Subcutaneous adipose tissue (tissue), 4 donors: ENCODE results near the gene COX7A1. TPM values are rescaled to one million over a fixed set of nuclear protein-coding genes. Genes with fewer than 3 reads are reported as not detected.

Experiments
- CTCF ChIP-seq: fragments of 450-650 bp; IDR thresholded peaks from one replicate; pipeline ENCODE4 v1.5.1; 2016; ENCODE audit warnings: low read depth, mild to moderate bottlenecking, control low read depth, antibody characterized with exemption, moderate library complexity
- total RNA-seq, 4 donors: library from RNA; depleted of rRNA; stranded (reverse); fragments of >200 nt; gene quantifications; one replicate each; pipeline ENCODE4 v1.1.0, GENCODE V29; 2016

The COX7A1 gene
- total RNA-seq, 4 donors from 2014 or later: 18.2 to 111 (median 72.9) TPM

DNA sequence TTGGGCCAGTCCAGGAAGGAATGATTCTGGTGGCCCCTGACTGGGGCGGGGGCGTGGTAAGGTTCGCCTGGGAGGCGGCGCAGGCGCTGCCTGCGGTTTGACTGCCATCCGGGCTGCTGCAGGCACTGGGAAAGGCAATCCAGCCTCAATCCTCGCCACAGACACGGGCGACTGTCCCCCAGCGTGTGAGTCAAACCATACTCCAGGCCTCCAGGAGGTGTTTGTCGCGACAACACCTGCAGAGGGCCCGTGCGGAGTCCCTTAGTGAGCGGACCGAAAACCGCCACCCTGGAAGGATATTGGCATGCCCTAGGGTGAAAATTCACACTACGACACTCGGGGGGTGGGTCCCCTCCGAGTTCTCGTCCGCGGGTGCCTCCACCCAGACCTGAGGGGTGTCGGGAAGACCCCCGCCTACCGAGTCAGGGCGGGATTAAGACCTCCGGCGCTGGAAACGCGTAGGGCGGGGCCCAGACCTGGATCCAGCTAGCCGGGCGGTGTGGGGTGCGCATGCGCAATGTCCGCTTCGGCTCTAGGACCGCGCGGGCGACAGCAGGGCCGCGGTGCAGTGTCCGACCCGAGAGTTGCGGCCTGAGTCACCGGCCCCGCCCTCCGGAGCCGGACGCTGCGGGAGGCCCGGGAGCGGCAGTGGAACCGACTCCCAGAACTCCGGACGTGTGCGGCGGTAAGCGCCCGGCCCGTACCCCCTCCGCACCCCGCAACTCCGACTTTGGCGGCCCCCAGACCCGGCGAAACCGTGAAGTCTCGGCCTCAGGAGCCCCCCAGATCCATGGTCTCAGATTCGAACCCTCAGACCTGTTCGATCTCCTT is 12.6 kb downstream of the COX7A1 start, which contains the start of gene CAPNS1:
Gene CAPNS1 (plus strand): TSS at position 594 of the 831 bp plus-strand sequence. CDS start 946 bp downstream, outside the sequence.
- TF ChIP-seq CTCF: no peak

DNA sequence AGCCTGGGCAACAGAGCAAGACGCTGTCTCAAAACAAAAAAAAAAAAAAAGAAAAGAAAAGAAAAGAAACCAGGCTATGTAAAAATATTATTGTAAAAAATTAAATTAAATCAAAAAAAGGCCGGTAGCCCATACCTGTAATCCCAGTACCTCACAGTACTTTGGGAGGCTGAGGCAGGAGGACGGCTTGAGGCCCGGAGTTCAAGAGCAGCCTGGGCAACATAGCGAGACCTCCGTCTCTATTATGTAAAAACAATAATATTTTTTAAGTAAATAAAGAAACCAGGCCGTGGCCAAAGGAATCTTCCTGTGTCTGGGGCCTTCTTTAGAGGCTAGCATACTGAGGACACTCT is 13.2 kb downstream of the COX7A1 start:
- TF ChIP-seq CTCF: no peak

DNA sequence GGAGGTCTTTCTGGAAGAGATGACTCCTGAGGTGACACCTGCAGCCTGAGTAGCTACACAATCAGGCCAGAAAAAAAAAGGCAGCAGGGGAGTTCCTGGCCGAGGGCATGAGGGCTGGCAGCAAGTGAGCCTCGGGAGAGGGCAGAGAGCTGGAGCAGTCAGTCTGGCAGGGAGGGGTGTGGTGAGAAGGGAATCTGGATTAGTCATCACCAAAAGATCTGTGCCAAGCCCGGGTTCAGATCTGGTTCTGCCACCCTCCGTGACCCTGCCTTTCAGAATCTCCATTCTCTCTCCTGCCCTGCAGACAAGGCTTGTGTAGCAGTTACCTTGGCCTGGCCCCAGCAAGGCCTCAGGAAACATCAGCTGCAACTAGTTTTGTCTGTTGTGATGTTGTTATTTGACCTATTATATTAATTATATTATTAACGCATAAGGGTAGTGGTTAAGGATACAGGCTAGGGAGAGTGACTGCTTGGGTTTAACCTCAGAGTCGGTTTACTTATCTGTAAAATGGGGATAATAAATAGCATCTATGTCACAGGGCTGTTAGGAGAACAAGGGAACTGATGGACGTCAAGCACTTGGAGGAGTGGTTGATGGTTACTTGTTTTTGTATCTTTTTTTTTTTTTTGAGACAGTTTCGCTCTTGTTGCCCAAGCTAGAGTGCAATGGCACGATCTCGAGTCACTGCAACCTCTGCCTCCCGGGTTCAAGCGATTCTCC is 15.1 kb downstream of the COX7A1 start:
- TF ChIP-seq CTCF: no peak

DNA sequence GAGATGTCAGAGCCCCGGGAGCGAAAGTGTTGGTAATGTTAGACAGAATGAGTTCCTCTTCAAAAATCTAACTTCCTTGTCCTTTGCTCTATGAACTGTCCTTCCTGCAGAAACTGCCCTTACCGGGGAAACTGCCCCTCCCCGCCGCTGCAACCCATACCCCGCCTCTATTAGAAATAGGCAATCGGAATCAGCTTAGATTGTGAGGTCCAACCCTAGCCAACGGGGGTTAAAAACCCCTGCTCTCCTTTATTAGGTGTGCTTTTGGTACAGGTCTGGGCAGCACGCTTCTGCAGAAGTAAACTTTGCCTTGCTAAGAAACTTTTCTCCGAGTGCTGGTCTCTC is 23.9 kb downstream of the COX7A1 start:
- no peak for TF ChIP-seq CTCF

- TF ChIP-seq CTCF: no peak
These were observed 26.7 kb downstream of the COX7A1 start for GRCh38 chr19:36125557-36125956.

DNA sequence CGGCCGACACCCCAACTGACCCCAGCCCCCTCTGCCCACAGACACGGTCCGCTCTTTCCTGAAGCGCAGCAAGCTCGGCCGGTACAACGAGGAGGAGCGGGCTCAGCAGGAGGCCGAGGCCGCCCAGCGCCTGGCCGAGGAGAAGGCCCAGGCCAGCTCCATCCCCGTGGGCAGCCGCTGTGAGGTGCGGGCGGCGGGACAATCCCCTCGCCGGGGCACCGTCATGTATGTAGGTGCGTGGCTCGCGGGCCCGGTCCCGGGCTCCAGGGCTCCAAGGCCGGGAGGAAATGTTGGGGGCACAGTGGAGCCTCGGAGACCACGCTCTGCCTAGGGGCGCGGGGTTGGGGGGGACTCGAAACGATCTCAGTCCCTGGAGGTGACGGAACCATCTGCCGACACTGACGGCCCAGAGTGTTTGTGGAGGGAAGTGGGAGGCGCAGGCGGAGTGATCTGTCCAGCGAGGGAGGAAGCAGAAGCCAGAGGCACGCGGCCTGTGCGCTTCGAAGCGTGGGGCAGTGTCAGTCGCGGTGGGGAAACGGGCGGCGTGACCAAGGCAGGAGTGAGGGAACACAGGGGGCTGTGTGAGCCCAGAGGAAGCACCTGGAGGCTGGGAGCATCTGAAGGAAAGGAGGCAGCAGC is 30.6 kb downstream of the COX7A1 start:
- TF ChIP-seq CTCF: no peak

- no peak for TF ChIP-seq CTCF
These were observed 31.3 kb downstream of the COX7A1 start for GRCh38 chr19:36120984-36121358.
